Stimulated activated CD4-positive, alpha-beta T cell treated with anti-CD3 and anti-CD28 coated beads, Interleukin-15, amount 100 ng/mL, for 24 hours (primary cell): ENCODE data around the gene ADGRG6.

Experiments used
- DNase-seq: peaks from one replicate; pipeline ENCODE4 v3.0.0-alpha.2; 2020

The ADGRG6 gene

DNA sequence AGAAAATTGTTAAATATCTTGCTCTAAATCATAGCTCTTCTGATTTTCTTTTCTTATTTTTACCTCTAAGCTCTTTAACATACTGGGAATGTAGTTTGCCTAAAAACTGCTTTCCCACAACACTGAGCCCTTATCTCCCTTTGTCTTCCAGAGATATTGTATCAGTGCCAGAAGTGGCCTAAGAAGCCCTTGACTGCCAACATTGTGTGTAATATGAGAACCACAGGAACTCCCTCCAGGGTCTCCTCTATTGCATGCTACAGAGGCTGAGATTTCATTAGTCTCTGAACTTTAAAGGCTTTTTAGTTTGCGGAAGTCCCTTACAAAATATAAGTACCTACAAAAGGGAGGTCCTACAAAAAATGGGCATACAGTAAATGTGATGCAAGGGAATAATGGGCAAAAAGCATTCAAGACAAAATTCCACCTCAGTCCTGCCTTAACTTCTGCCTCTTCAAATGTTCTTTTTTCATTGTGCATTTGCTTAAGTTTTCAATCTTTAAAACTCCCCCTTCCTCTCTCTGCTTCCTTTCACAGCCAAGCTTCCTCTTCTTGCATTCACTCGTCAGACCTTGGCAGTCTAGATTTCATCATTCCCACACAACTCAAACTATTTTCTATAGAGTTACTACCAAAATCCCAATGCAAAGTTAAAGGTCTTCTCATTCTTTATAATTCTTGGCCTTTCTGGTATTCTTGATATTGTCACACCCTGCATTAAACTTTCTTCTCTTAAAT is 76.5 kb downstream of the ADGRG6 start:
- DNase-seq: no peak

DNA sequence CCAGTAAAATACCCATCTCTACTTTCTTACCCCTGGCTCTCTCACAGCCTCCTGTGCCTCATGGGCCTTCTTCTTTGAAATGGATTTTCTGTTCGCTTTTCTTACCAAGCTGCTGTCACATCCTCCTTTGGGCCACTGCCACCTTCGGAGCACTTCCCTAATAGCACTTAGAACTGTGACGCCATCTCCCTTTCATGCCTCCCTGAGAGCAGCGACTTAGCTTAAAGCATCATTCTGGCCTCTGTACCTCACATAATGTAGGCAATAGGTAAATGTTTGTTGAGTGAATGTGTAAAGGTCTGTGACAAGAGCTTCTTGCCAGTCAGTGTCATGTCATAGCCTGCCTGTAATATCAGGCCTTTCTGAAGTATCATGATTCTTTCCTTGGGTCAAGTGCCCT is 78.8 kb downstream of the ADGRG6 start:
- no peak for DNase-seq

DNA sequence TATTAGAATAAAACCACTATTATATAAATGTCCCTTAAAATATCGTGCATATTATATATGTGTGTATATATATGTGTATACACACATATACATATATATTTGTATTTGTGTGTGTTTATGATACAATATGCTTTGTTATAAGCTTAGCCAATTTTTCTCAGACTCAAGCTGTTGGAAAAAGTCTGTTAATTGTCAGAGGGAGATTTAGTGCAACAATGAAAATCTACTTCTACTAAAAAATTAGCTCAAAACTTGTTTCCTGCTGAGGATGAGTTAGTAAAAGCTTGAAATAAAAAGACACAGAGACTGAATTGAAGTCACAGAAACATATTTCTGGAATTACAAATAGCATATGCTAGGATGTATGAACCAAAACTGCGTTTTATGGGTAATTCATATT is 79.4 kb downstream of the ADGRG6 start:
- DNase-seq: no peak

DNA sequence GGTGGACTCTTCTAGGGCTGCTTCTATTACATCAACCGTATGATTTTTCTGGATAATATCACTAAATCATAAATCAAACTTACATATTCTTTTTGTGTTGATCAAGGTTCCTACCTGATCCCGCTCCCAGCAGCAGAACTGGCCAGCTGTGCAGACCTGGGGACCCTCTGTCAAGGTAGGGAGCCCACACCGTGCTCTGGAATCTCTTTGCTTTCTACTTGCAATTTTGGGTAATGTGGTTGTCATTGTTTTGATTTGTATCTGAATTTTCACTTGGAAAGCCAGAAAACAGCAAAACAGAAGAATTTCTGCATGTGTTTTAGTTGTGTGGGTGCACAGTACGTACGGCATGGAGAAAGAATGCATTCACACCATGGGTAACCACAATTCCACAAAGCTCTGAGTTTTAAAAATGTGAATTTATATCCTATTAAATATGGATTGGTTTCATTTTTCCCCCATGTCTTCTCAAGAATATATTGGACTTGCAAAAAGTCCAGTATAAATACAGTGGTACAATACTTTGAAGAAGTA is 80.1 kb downstream of the ADGRG6 start:
- DNase-seq: no peak

DNA sequence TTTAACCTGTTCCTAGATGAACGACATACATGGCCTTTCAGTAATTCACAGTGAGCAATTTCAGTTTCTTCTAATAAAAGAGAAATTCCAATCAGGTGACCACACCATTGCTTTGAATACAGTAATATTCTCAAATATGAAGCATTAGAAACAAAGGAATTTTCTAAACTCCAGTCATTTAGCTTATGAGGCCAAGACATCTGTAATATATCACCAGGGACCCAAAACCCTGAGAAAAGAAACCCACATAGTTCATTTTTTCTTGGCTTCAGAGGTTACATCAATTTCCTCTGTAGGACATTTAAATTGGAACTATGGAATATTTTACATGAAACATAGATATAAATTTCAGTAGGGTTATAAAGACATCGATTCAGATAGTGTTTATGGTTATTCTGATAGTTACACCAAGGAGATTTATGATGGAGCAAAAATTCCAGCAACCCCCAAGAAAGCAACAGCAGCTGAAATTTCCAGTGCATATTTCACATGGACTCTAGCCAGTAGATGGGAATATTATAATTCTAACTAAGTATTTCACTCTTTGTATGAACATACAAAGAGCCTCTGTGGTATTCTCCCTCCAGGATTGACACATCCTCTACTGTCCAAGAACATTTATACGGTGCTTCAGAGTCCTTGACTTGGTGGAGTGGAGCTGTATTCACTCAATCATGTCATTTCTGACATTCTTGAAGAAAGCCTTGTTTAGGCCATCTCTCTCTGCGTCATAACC is 82.9 kb downstream of the ADGRG6 start:
- no peak for DNase-seq

DNA sequence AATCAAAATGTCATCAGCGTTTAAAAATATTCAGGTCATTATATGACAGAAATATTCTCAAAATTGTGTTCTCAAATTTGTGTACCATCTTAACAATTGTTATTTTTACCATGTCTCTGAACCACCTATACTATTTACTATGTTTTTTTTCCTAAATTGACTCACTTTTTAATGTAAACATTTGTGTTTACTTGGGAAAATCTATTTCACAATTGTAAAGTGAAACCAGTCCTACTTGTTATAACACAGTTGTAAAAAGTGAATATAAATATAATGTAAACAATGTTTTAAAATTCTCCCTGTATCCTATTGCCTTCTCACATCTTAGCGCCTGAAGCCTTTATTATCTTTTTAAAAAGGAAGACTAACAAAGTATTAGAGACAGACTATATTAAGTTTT is 83.5 kb downstream of the ADGRG6 start:
- no peak for DNase-seq

DNA sequence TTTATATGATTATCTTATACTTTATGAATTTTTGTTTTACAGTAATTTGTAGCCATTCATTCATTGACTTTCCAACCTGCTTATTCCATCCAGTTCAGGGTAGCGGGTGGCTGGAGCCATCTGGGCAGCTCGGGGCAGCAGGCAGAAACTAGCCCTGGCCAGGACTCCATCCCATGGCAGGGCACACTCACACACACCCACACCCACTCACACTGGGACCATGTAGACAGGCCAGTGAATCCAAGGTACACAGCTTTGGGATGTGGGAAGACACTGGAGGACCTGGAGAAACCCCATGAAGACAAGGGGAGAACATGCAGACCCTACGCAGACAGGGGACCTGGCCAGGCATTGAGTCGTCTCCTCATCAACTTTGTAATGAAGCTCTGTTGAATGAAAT is 84.8 kb downstream of the ADGRG6 start:
- no peak for DNase-seq

DNA sequence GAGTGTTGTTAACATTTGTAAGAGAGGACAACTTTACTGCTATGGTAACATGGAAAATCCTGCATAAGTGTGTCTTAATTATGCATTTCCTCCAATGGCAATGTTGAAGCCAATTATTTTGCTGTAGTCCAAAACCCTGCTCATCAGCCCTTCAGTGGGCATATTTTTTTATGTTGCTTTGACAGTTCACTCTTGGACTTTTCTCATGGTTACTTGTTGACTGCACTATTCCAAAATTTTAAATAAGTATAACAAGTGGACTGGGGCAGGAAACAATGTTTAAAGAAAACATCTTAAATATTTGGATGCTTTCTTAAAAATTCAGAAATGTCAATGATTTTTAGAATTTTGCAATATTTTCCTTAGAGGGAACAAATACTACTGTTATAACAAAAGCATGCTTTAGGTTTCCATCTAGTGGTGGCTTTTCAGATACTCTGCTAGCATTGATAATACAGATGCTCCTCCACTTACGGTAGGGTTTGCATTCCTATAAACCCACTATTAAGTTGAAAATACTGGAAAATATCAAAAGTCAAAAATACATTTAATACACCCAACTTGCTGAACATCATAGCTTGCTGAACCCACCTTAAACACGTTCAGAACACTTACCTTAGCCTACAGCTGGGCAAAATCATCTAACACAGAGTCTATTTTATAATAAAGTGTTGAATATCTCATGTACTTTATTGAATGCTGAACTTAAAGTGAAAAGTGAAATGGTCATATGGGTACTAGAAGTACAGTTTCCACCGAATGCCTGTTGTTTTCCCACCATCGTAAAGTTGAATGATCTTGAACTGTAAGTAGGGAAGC is 86.4 kb downstream of the ADGRG6 start:
- DNase-seq: no peak

DNA sequence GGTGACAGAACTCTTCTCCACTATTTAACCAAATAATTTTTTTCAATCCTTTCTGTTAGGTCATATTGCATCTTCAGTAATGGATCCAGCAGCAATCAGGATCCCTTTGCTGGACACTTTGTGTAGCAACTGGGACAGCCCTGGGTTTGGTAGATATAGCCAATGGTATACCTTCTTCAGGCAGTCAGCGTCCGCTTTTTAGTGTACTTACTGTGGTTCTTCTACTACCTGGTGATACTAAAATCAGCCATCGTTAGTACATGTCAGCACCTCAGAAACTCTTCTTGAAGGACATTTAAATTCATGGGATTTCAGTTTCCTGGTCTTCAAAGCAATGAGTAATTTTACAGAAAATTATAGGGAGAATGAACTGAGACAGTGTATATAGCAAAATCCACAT is 93.5 kb downstream of the ADGRG6 start:
- no peak for DNase-seq

DNA sequence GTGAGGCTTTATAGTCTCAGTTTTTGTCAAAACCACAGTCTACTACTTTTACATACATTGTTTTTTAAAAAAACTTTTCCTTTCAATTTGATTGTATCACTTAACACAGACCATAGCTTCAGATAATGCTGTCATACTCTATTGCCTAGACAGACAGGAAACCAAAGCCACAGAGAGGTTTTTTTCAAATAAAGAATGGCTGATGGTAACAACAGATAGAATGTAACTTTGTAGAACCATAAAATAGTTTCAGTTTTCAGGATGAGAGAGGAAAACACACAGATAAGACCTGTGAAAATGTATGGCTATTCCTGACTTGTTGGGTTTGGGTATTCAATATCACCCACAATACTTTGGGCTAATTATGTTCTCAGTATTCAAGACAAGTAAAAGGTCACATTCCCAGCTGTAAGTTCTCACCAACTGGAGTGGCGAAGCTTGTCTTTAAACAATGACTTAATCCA is 94.0 kb downstream of the ADGRG6 start:
- DNase-seq: no peak

DNA sequence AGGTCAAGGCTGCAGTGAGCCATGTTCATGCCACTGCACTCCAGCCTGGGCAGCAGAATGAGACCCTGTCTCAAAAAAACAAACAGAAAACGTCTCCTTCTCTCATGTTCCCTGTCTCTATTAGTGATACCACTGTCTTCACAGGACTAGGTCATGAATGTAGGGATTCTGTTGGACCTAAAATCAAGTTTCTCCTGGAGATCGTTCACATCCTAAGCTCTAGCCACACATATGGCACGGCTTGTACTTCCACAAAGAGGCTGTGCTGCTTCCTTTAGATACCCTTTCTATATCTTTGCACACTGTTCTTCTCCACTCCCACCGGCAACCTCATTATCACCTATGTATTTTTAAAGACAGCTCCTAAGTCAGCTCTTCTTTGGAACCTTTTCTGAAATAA is 96.5 kb downstream of the ADGRG6 start:
- no peak for DNase-seq

DNA sequence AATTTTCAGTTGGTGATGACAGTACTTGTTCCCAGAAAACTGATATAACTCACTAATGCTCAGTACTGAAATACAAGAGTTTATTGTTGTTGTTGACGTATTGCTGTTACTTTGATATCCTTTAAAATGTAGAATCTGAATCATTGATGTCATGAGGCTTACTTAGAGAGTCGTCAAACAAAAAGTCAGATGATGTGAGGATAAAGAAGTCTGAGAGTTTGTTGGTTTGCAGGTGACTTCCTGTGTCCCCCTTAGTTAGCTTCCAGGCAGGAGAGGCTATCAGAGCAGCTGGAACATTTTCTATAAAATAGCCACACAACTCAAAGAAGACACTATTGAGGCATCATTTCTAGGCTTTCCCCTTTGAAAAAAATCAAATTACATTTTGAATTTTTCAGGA is 97.9 kb downstream of the ADGRG6 start:
- DNase-seq: no peak

DNA sequence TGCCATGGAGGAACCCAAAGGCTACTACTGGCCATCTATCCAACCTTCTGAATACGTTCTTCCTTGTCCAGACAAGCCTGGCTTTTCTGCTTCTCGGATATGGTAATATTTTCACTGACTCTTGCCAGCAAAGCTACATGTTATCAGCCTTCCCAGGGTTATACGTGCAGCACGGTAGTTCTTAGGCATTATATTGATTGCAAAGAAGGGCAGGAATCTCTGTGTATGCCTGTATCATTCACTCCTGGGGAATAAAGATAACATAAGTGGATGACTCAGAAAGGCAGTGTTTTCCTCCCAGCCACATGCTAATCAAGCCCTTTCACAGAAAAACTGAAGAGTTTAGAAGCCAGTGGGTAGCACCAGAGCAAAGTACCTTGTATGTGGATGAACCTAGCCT is 98.7 kb downstream of the ADGRG6 start:
- DNase-seq: no peak

DNA sequence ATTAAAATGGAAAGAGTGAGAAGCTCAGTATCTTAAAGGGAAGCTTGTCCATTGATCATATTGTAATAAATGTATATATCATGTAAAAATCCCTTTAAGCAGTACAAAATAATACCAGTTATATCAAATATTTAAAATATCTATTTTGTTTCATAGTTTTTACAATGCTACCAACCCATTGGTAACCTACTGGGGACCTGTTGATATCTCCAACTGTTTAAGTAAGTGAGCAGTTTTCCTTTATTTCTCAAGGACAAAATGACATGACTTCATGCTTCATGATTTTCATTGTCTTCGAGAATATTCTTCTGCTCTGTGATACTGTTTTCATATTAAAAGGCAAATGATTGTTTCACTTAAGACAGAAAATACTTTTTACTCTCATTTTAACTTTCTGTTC is 100.0 kb downstream of the ADGRG6 start:
- no peak for DNase-seq

DNA sequence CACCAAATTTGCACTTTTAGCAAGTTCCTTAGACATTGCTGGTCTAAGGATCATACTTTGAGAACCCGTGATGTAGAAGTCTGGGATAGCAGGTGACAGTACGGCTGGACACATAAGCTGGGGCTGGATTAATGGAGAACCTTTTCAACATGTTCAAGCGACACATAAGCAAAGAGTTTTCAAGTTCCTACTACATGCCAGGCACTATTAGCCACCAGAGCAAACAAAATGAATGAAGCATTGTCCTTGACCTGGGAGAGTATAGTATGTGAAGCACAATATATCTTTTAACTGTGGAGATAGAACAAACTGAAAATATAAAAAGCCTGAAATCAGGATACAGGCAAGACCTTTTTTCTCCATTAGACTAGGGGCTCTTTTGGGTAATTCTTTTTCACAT is 102.9 kb downstream of the ADGRG6 start:
- no peak for DNase-seq

DNA sequence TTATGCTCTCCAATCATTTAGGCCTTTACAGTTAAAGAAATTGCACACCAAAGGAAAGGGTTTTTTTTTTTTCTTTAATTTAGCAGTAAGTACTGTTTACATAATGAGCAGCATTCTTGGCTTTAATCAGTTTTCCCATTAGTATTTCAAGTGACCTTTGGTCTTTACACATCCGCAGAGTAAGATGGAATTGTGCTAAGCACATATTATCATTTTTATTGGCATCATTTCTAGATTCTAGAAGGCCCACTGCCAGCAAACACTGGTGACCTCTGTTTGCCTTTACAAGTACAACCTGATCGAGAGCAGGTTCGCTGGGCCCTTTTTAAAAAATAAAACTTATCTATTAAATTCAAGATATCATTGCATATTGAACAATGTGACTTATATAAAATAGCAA is 104.3 kb downstream of the ADGRG6 start:
- no peak for DNase-seq

DNA sequence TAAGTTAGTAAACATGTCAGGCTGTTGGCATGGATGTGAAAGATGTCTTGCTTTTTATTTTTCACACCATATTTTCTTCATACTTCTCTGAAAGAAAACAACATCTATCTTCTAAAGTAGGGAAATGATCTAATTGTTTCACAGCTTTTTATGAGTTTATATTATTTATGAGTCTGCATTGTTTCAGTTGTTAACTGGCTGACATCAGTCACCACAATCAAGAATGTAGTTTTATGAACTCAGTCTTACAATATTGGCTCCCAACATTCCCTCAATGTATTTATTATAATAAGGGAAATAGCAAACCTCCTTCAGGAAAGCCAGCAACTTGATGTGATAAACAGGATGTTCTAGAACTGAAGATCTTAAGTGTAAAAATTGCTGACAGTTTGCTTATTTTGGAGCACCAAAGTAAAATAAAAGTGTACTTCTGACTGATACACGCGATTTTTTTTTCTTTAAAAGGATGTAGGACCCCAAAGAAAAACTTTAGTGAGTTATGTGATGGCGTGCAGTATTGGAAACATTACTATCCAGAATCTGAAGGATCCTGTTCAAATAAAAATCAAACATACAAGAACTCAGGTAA is 106.0 kb downstream of the ADGRG6 start:
- DNase-seq: no peak

DNA sequence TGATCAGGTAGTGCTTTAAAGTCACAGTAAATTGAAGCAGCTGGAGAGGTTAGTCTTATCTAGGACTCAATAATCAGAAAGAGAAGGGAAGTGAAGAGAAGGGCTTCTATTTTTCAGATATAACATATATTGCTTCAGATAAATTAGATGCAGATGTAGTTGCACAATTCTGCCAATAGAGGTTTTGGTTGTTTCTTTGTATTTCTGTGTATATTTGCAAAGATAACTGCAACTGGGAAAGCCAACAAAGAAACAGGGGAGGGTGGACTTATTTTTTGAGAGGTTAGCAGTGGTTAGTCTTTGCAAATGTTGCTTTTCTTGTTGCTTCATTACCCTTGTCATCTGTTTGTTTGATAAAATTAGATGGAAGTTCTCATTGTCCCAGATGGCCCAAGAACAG is 106.6 kb downstream of the ADGRG6 start:
- DNase-seq: no peak

DNA sequence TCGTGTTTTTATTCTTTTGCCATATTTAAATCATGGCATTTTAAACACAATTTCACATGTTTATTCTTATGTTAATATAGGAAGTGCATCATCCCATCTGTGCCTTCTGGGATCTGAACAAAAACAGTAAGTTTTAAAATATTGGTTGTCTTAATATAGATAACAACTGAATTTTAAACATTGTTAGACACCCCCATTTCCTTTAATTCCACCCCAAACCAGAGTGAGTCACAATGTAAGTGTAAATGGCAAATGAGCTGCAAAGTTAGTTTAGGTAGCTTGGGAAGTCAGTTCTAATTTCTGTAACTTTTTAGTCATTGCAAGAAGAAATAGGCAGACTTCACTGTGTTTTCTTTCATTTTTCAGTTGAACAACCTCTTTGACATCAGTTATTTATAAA is 108.0 kb downstream of the ADGRG6 start:
- no peak for DNase-seq

DNA sequence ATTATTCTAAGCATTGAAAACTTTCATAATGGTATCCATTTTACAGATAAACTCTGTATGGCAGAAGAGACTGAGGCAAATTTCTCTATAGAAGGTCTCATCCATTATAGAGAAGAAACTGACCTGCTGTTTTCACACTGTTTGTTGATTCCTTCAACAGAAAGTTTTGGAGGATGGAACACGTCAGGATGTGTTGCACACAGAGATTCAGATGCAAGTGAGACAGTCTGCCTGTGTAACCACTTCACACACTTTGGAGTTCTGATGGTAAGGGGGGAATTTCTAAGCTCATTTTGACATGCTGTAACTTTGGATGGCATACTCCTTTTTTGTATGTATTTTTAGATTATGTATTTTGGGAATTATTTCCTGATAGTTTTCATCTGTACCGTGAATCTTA is 109.3 kb downstream of the ADGRG6 start:
- no peak for DNase-seq

DNA sequence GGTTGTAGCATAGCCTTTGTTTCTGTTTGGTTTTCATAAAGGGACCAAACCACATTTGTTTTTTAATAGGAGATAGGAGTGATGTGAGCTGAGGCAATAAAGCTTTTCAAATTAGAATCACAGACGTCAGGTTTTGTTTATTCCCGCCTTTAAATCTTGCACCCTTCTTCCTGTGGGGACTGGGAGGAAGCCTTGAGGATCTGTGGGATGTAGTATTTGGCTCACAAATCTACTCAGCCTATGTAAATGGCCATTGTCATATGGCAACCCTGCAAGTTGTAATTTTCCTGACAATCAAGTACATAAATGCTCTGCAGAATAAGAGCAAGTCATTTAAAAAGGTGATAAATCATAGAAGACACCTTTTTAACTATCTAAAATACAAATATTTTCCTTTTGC is 110.4 kb downstream of the ADGRG6 start:
- no peak for DNase-seq

DNA sequence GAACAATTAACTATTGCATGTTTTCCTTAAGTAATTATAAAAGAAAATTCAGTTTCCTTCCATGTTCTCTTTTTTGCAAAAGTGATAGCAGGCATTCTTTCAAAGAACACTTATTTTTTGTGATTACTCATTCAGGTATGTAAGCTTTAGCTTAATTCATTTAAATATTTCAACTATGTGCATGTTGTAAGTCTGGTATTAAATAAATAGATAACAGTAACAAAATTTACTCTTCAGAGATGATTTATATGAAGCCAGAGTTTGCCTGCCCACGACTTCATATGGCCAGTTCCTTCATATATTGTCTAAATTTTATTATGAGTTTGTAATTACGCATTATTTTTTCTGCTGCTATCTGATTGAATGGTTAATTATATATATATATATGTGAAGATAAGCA is 110.9 kb downstream of the ADGRG6 start:
- DNase-seq: no peak

DNA sequence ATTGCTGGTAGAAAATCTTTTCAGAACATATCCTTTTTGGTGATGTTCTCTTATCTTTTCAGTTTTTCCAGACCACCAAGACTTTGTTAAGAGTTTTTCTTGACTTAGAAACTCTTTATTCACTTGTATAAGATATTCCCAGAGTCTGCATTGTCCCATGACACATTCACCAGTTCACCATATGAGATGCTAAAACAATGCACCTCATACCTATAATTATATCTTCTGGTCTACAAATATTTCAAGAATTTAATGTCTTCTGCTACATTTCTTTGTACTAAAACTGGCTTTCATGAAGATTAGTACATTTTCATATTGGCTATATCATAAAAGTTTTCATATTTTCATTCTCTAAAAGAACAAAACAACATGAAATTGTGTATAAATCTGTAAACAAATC is 111.3 kb downstream of the ADGRG6 start:
- DNase-seq: no peak
